ENCODE results near the gene GUCY1A1.

The GUCY1A1 gene

GRCh38 chr4:155735496-155735895 is 68.8 kb downstream of the GUCY1A1 start:
- Histone ChIP-seq H3K27ac (no peak overlapping the region), H3K36me3 (replicated peaks) (no peaks in the 10 kb centered on the region), H3K27me3 (replicated peaks) (no peaks in the 10 kb centered on the region), H3K4me3 (ENCODE audit: low read depth, low read length) (no peak overlapping the region)
- no peak for TF ChIP-seq CTCF (IDR thresholded peaks at IDR 0.05; ENCODE audit: low read depth, low read length, missing control alignments)
- in situ Hi-C loops (cut with HindIII; ENCODE audit: low pct_ligation_motif_present, low sequenced_read_pairs): no loop called here
- DNase-seq: no peak

GRCh38 chr4:155738548-155738947 is 71.9 kb downstream of the GUCY1A1 start:
- in situ Hi-C loops (cut with HindIII; ENCODE audit: low pct_ligation_motif_present, low sequenced_read_pairs): no loop called here
- Histone ChIP-seq H3K4me3 (ENCODE audit: low read depth, low read length) (no peak overlapping the region), H3K27me3 (replicated peaks) (no peaks in the 10 kb centered on the region), H3K36me3 (replicated peaks) (no peaks in the 10 kb centered on the region), H3K27ac (no peak overlapping the region)
- no peak for DNase-seq
- TF ChIP-seq CTCF (IDR thresholded peaks at IDR 0.05; ENCODE audit: low read depth, low read length, missing control alignments): no peak

- no peak for TF ChIP-seq CTCF (IDR thresholded peaks at IDR 0.05; ENCODE audit: low read depth, low read length, missing control alignments)
- H3K4me3 ChIP-seq (ENCODE audit: low read depth, low read length): no peak overlapping the region
- H3K27me3 ChIP-seq (replicated peaks): no peaks in the 10 kb centered on the region
- in situ Hi-C loops (cut with HindIII; ENCODE audit: low pct_ligation_motif_present, low sequenced_read_pairs): no loop called here
- H3K36me3 ChIP-seq (replicated peaks): no peaks in the 10 kb centered on the region
- no peak overlapping the region for H3K27ac ChIP-seq
- no peak for DNase-seq
Measured at GRCh38 chr4:155741546-155741945, 74.9 kb downstream of the GUCY1A1 start.

GRCh38 chr4:155742310-155743015 is 75.8 kb downstream of the GUCY1A1 start:
- Histone ChIP-seq H3K27ac (no peak overlapping the region), H3K27me3 (replicated peaks) (no peaks in the 10 kb centered on the region), H3K36me3 (replicated peaks) (no peaks in the 10 kb centered on the region), H3K4me3 (ENCODE audit: low read depth, low read length) (no peak overlapping the region)
- DNase-seq: no peak
- peak; percentile 45 for TF ChIP-seq CTCF (IDR thresholded peaks at IDR 0.05; ENCODE audit: low read depth, low read length, missing control alignments)
- in situ Hi-C loops (cut with HindIII; ENCODE audit: low pct_ligation_motif_present, low sequenced_read_pairs): no loop called here

GRCh38 chr4:155745984-155746383 is 79.3 kb downstream of the GUCY1A1 start:
- no peak overlapping the region for H3K4me3 ChIP-seq (ENCODE audit: low read depth, low read length)
- DNase-seq: peak; percentile 1
- H3K36me3 ChIP-seq (replicated peaks): no peaks in the 10 kb centered on the region
- H3K27ac ChIP-seq: no peak overlapping the region
- in situ Hi-C loops (cut with HindIII; ENCODE audit: low pct_ligation_motif_present, low sequenced_read_pairs): no loop called here
- no peak for TF ChIP-seq CTCF (IDR thresholded peaks at IDR 0.05; ENCODE audit: low read depth, low read length, missing control alignments)
- H3K27me3 ChIP-seq (replicated peaks): no peaks in the 10 kb centered on the region

GRCh38 chr4:155748039-155748438 is 81.4 kb downstream of the GUCY1A1 start:
- Histone ChIP-seq H3K27me3 (replicated peaks) (no peaks in the 10 kb centered on the region), H3K36me3 (replicated peaks) (no peaks in the 10 kb centered on the region), H3K27ac (no peak overlapping the region), H3K4me3 (ENCODE audit: low read depth, low read length) (no peak overlapping the region)
- TF ChIP-seq CTCF (IDR thresholded peaks at IDR 0.05; ENCODE audit: low read depth, low read length, missing control alignments): no peak
- in situ Hi-C loops (cut with HindIII; ENCODE audit: low pct_ligation_motif_present, low sequenced_read_pairs): no loop called here
- no peak for DNase-seq
